ENCODE results near the gene SIX3. TPM values are rescaled to one million over a fixed set of nuclear protein-coding genes. Genes with fewer than 3 reads are reported as not detected.

Gene SIX3
- total RNA-seq, 1 donor from 2014 or later: not detected

GRCh38 chr2:44904578-44904977 lies 36.9 kb upstream of the SIX3 start:
- no peak for DNase-seq
- intact Hi-C loops (cut with DNase I): no loop called here
- no peak overlapping the region for H3K27ac ChIP-seq
- no peak overlapping the region for H3K4me3 ChIP-seq
- ATAC-seq: no peak
- no peaks in the 10 kb centered on the region for H3K36me3 ChIP-seq
- H3K27me3 ChIP-seq (ENCODE audit: low read depth): peaks cover 21% of the 10 kb centered on the region
- peaks cover 6% of the 10 kb centered on the region for H3K9me3 ChIP-seq
- no peak for TF ChIP-seq CTCF (IDR thresholded peaks at IDR 0.05)
- no peaks in the 10 kb centered on the region for H3K4me1 ChIP-seq

DNA sequence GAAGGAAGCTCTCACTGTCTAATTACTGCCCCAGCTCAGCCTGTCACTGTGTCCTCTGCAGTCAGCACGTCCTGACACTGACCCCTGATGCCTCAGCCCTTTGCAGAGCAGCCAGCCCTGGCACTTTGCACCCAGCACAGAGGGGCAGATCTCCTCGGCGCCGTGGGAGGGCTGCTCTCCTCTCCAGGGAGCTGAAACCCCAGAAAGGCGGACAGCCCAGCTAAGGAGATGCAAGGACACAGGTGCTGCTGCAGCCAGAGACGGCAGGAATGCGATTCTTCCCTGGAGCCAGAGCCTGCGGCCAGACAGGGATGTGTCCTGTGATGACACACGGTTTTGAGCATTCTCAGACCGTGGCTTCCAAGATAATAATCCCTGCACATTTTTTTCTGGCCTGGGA lies 34.5 kb upstream of the SIX3 start:
- no peak overlapping the region for H3K4me3 ChIP-seq
- no peaks in the 10 kb centered on the region for H3K4me1 ChIP-seq
- H3K27ac ChIP-seq: no peak overlapping the region
- intact Hi-C loops (cut with DNase I): no loop called here
- ATAC-seq: no peak
- H3K27me3 ChIP-seq (ENCODE audit: low read depth): peaks cover 16% of the 10 kb centered on the region
- no peak for TF ChIP-seq CTCF (IDR thresholded peaks at IDR 0.05)
- H3K9me3 ChIP-seq: peaks cover 18% of the 10 kb centered on the region
- no peaks in the 10 kb centered on the region for H3K36me3 ChIP-seq
- DNase-seq: no peak

DNA sequence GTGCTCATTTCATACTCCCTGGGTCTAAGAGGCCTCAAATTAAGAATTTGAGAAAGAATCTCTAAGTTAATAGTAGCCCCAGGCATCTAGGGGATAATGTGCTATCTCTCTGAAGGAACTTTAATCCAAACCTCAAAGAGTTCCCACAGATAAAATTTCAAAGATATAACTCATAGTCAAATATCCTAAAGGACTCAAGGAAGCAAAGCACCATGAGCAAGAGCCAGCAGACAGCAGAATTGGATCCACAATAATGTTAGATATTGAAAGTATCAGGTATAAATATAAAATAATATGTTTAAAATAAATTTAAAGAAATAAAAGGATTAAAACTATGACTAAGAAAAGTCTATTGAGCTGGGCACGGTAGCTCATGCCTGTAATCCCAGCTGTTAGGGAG lies 31.7 kb upstream of the SIX3 start:
- H3K4me1 ChIP-seq: no peaks in the 10 kb centered on the region
- H3K36me3 ChIP-seq: no peaks in the 10 kb centered on the region
- no peak for ATAC-seq
- intact Hi-C loops (cut with DNase I): no loop called here
- peaks cover 18% of the 10 kb centered on the region for H3K9me3 ChIP-seq
- H3K27me3 ChIP-seq (ENCODE audit: low read depth): peaks cover 16% of the 10 kb centered on the region
- TF ChIP-seq CTCF (IDR thresholded peaks at IDR 0.05): no peak
- no peak for DNase-seq
- H3K4me3 ChIP-seq: no peak overlapping the region
- H3K27ac ChIP-seq: no peak overlapping the region

GRCh38 chr2:44912660-44913059 lies 28.8 kb upstream of the SIX3 start:
- Histone ChIP-seq H3K9me3 (peaks cover 18% of the 10 kb centered on the region), H3K4me3 (no peak overlapping the region), H3K27ac (no peak overlapping the region), H3K4me1 (no peaks in the 10 kb centered on the region), H3K36me3 (no peaks in the 10 kb centered on the region), H3K27me3 (ENCODE audit: low read depth) (peaks cover 2% of the 10 kb centered on the region)
- intact Hi-C loops (cut with DNase I): no loop called here
- no peak for TF ChIP-seq CTCF (IDR thresholded peaks at IDR 0.05)
- no peak for DNase-seq
- no peak for ATAC-seq

GRCh38 chr2:44916291-44916690 lies 25.2 kb upstream of the SIX3 start:
- no peak for TF ChIP-seq CTCF (IDR thresholded peaks at IDR 0.05)
- Histone ChIP-seq H3K27me3 (ENCODE audit: low read depth) (peaks cover 16% of the 10 kb centered on the region), H3K36me3 (no peaks in the 10 kb centered on the region), H3K9me3 (no peaks in the 10 kb centered on the region), H3K27ac (no peak overlapping the region), H3K4me3 (no peak overlapping the region), H3K4me1 (no peaks in the 10 kb centered on the region)
- intact Hi-C loops (cut with DNase I): no loop called here
- DNase-seq: no peak
- ATAC-seq: no peak

All from lower lobe of right lung (tissue), 2 donors.